Peyer's patch (tissue), 4 donors: ENCODE results near the gene ITGA3. TPM values are rescaled to one million over a fixed set of nuclear protein-coding genes. Genes with fewer than 3 reads are reported as not detected.

Experiments used
- DNase-seq, 3 donors: peaks; one replicate each; pipeline ENCODE4 v3.0.0-alpha.2; 2017 to 2019
- H3K27ac ChIP-seq, 4 donors: fragments of 200-600 bp; sonication (generic); one replicate each; pipeline ENCODE4 v1.5.1; 2016 to 2019
- H3K27me3 ChIP-seq, 2 donors: fragments of 200-600 bp; sonication (generic); one replicate each; pipeline ENCODE4 v1.5.1; 2019
- H3K36me3 ChIP-seq, 3 donors: fragments of 200-600 bp; sonication (generic); one replicate each; pipeline ENCODE4 v1.5.1; 2016 to 2019
- H3K4me1 ChIP-seq, 4 donors: fragments of 200-600 bp; sonication (generic); one replicate each; pipeline ENCODE4 v1.5.1; 2016 to 2019
- H3K4me3 ChIP-seq, 4 donors: fragments of 200-600 bp; sonication (generic); 1 replicate in 3 of 4; 2 replicates in 1 of 4; pipeline ENCODE4 v1.5.1; 2016 to 2019; ENCODE audit warnings: mild to moderate bottlenecking in 1 of 4
- H3K9me3 ChIP-seq, 4 donors: fragments of 200-600 bp; sonication (generic); one replicate each; pipeline ENCODE4 v1.5.1; 2016 to 2019; ENCODE audit warnings: mild to moderate bottlenecking in 1 of 4
- CTCF ChIP-seq, 6 experiments: fragments of 450-650 bp in 4 of 6; fragments of 200-600 bp in 2 of 6; sonication (generic) in 1 of 6; IDR thresholded peaks; one replicate each; pipeline ENCODE4 v1.5.1; 2017 to 2019; ENCODE audit warnings: antibody characterized with exemption in 6 of 6, mild to moderate bottlenecking in 3 of 6, moderate library complexity in 1 of 6
- POLR2A ChIP-seq, 2 donors: fragments of 450-650 bp; IDR thresholded peaks; one replicate each; pipeline ENCODE4 v1.5.1; 2017; ENCODE audit warnings: antibody characterized with exemption in 2 of 2, mild to moderate bottlenecking in 2 of 2, moderate library complexity in 2 of 2
- total RNA-seq, 4 donors: library from RNA; depleted of rRNA; stranded (reverse); fragments of >200 nt; gene quantifications; one replicate each; pipeline ENCODE4 v1.1.0, GENCODE V29; 2016

Gene ITGA3
- total RNA-seq, 4 donors from 2014 or later = 71.0 to 285 (median 247) TPM

DNA sequence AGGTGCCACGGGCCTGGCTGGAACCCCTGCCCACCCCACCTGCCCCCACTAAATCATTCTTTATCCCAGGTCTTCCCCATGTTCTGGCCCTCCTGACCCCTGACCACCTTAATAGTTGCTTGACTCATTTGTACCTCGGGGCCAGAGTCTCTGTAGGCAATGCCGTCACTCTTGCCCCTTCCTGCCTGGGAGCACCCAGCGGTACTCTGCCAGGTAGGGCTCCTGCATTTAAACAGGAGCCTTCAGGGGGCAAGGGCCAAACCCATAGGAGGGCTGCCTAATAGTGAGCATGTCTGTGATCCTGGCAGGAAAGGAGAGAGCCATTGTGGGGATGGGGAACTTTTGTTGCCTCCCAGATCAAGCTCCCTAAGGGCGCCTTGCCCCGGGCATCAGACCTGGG lies 8.8 kb upstream of the ITGA3 start:
- Histone ChIP-seq H3K36me3 (no peaks in the 10 kb centered on the region), H3K4me1 (peaks cover 0 to 23% (median 0%) of the 10 kb centered on the region in 4 donors), H3K27ac (no peak overlapping the region), H3K27me3 (no peaks in the 10 kb centered on the region), H3K4me3 (no peak overlapping the region), H3K9me3 (no peaks in the 10 kb centered on the region)
- TF ChIP-seq CTCF (IDR thresholded peaks at IDR 0.05) = no peak
- TF ChIP-seq POLR2A (IDR thresholded peaks at IDR 0.05) = no peak
- no peak for DNase-seq

DNA sequence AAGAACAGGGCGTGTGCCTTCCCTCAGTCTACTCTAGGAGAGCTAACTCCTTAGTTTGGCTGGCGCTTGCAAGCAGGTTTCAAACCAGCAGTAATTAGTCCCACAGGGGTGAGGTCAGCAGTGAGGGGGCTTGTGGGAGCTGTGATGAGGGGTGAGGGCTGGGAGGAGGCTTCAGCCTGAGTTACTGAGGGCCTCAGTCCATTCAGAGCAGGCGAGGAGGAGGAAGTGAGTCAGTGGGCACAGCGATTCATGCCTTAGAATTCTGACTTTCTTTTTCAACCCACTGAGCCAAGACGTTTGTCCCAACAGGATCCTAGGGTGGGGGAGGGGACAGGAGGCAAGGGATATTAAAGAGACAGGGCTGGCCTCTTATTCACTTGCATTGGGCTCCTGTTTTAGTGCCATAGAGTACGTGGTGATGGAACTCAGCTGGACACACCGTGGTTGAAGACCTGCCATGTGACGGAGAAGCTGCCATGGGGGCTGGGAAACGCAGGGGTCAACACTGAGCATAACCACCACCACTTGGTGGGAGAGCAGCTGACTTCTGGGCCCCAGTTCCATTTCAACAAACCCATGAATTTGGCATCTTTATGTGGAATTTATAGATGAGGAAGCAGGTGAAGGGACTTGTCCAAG lies 8.3 kb upstream of the ITGA3 start:
- no peak for DNase-seq
- Histone ChIP-seq H3K4me1 (peaks cover 0 to 23% (median 0%) of the 10 kb centered on the region in 4 donors), H3K9me3 (no peaks in the 10 kb centered on the region), H3K27me3 (no peaks in the 10 kb centered on the region), H3K27ac (no peak overlapping the region), H3K36me3 (no peaks in the 10 kb centered on the region), H3K4me3 (no peak overlapping the region)
- no peak for TF ChIP-seq CTCF (IDR thresholded peaks at IDR 0.05)
- no peak for TF ChIP-seq POLR2A (IDR thresholded peaks at IDR 0.05)

GRCh38 chr17:50048146-50048720 lies 7.7 kb upstream of the ITGA3 start:
- no peak overlapping the region for H3K4me3 ChIP-seq
- peaks cover 0 to 29% (median 0%) of the 10 kb centered on the region in 4 donors for H3K4me1 ChIP-seq
- no peaks in the 10 kb centered on the region for H3K27me3 ChIP-seq
- H3K36me3 ChIP-seq = no peaks in the 10 kb centered on the region
- TF ChIP-seq POLR2A (IDR thresholded peaks at IDR 0.05) (no peak), CTCF (IDR thresholded peaks at IDR 0.05) (no peak)
- no peak for DNase-seq
- no peaks in the 10 kb centered on the region for H3K9me3 ChIP-seq
- no peak overlapping the region for H3K27ac ChIP-seq

- H3K4me3 ChIP-seq = no peak overlapping the region
- H3K9me3 ChIP-seq = no peaks in the 10 kb centered on the region
- DNase-seq = no peak
- no peaks in the 10 kb centered on the region for H3K36me3 ChIP-seq
- H3K4me1 ChIP-seq = peaks cover 0 to 36% (median 0%) of the 10 kb centered on the region in 4 donors
- TF ChIP-seq POLR2A (IDR thresholded peaks at IDR 0.05) (no peak), CTCF (IDR thresholded peaks at IDR 0.05) (no peak)
- H3K27ac ChIP-seq = no peak overlapping the region
- no peaks in the 10 kb centered on the region for H3K27me3 ChIP-seq
These were observed 6.9 kb upstream of the ITGA3 start for GRCh38 chr17:50048988-50049387.

- no peak for DNase-seq
- TF ChIP-seq POLR2A (IDR thresholded peaks at IDR 0.05) = no peak
- TF ChIP-seq CTCF (IDR thresholded peaks at IDR 0.05) = no peak
- Histone ChIP-seq H3K36me3 (no peaks in the 10 kb centered on the region), H3K27ac (no peak overlapping the region), H3K4me3 (no peak overlapping the region), H3K9me3 (no peaks in the 10 kb centered on the region), H3K4me1 (peaks cover 0 to 42% (median 0%) of the 10 kb centered on the region in 4 donors), H3K27me3 (no peaks in the 10 kb centered on the region)
These were observed 6.3 kb upstream of the ITGA3 start for GRCh38 chr17:50049636-50050035.
